OCI-LY7 (cell line): Measurements from ENCODE around the gene OPRL1.

ENCODE experiments used
- CTCF ChIP-seq: fragments of 200-600 bp; sonication (generic); conservative IDR thresholded peaks from 2 replicates; pipeline ENCODE4 v1.5.1; 2014; ENCODE audit warnings: mild to moderate bottlenecking, antibody characterized with exemption, low read length, moderate library complexity, mixed read lengths
- EZH2phosphoT487 ChIP-seq: fragments of 200-600 bp; sonication (generic); IDR thresholded peaks from 2 replicates; pipeline ENCODE4 v1.6.1; 2018; ENCODE audit warnings: low read depth, borderline replicate concordance, mild to moderate bottlenecking, mixed run types, antibody characterized with exemption, low read length, moderate library complexity, mixed read lengths

GRCh38 chr20:64098471-64099013 lies 18.7 kb downstream of the OPRL1 start:
- TF ChIP-seq EZH2phosphoT487 (no peak), CTCF (no peak)
